ENCODE measurements around the gene NTS.

GRCh38 chr12:85872497-85873091 lies 1.5 kb upstream of the NTS start:
- TF ChIP-seq CTCF (IDR thresholded peaks at IDR 0.05; ENCODE audit: low read depth, low read length, missing input control) (peak; percentile 59), JUND (IDR thresholded peaks at IDR 0.05) (no peak), HNF4A (conservative IDR thresholded peaks at IDR 0.05) (no peak), ATF3 (IDR thresholded peaks at IDR 0.05) (no peak), RAD21 (IDR thresholded peaks at IDR 0.05) (peak; percentile 76 to 83), YY1 (IDR thresholded peaks at IDR 0.05) (no peak), EGR1 (IDR thresholded peaks at IDR 0.05; ENCODE audit: low read depth in 2 of 2) (no peak), SP1 (IDR thresholded peaks at IDR 0.05) (no peak), TAF1 (conservative IDR thresholded peaks at IDR 0.05) (no peak)
- TF ChIP-seq, protein P1, sequence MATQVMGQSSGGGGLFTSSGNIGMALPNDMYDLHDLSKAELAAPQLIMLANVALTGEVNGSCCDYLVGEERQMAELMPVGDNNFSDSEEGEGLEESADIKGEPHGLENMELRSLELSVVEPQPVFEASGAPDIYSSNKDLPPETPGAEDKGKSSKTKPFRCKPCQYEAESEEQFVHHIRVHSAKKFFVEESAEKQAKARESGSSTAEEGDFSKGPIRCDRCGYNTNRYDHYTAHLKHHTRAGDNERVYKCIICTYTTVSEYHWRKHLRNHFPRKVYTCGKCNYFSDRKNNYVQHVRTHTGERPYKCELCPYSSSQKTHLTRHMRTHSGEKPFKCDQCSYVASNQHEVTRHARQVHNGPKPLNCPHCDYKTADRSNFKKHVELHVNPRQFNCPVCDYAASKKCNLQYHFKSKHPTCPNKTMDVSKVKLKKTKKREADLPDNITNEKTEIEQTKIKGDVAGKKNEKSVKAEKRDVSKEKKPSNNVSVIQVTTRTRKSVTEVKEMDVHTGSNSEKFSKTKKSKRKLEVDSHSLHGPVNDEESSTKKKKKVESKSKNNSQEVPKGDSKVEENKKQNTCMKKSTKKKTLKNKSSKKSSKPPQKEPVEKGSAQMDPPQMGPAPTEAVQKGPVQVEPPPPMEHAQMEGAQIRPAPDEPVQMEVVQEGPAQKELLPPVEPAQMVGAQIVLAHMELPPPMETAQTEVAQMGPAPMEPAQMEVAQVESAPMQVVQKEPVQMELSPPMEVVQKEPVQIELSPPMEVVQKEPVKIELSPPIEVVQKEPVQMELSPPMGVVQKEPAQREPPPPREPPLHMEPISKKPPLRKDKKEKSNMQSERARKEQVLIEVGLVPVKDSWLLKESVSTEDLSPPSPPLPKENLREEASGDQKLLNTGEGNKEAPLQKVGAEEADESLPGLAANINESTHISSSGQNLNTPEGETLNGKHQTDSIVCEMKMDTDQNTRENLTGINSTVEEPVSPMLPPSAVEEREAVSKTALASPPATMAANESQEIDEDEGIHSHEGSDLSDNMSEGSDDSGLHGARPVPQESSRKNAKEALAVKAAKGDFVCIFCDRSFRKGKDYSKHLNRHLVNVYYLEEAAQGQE (IDR thresholded peaks at IDR 0.05) = no peak

Data from liver (tissue), 3 donors.